Transverse colon (tissue), 4 donors: ENCODE results near the gene CGA.

Experiments used
- EP300 ChIP-seq: sonication (generic); formaldehyde crosslinking; IDR thresholded peaks from one replicate; pipeline ENCODE4 v1.6.1; 2017; ENCODE audit warnings: antibody characterized with exemption, low read depth
- POLR2A ChIP-seq: fragments of 450-650 bp; IDR thresholded peaks from one replicate; pipeline ENCODE4 v1.6.1; 2016; ENCODE audit warnings: antibody characterized with exemption, mild to moderate bottlenecking, moderate library complexity
- POLR2AphosphoS5 ChIP-seq, 3 donors: sonication (generic); formaldehyde crosslinking; IDR thresholded peaks; one replicate each; pipeline ENCODE4 v1.6.1; 2016; ENCODE audit warnings: antibody characterized with exemption in 3 of 3
- TF ChIP-seq, protein P1 (sequence below), 5 experiments: fragments of 200-600 bp in 3 of 5; fragments of 450-650 bp in 2 of 5; sonication (generic) in 3 of 5; IDR thresholded peaks; 1 replicate in 2 of 5; 2 replicates in 3 of 5; pipeline ENCODE4 v1.5.1; 2016 to 2017; ENCODE audit warnings: antibody characterized with exemption in 5 of 5, inconsistent platforms in 3 of 5, mild to moderate bottlenecking in 2 of 5, moderate library complexity in 1 of 5

DNA sequence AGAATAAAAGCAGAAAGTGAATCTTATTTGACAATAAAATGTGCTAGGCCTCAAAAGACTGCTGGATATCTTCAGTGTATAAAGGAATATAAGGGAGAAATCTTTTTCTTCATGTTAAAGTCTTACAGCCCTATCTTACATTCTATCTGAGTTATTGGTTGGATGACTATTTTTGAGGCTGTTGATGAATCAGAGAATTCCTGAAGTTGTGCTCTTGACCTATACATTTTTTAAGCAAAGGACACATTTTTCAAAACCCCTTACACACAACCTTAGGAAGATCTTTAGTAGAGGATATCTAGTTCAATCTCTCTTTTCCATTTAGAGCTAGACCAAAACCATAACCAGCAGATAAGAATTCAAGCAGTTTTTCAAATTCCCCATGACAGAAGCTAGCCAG is 10.9 kb upstream of the CGA start:
- TF ChIP-seq, protein P1, sequence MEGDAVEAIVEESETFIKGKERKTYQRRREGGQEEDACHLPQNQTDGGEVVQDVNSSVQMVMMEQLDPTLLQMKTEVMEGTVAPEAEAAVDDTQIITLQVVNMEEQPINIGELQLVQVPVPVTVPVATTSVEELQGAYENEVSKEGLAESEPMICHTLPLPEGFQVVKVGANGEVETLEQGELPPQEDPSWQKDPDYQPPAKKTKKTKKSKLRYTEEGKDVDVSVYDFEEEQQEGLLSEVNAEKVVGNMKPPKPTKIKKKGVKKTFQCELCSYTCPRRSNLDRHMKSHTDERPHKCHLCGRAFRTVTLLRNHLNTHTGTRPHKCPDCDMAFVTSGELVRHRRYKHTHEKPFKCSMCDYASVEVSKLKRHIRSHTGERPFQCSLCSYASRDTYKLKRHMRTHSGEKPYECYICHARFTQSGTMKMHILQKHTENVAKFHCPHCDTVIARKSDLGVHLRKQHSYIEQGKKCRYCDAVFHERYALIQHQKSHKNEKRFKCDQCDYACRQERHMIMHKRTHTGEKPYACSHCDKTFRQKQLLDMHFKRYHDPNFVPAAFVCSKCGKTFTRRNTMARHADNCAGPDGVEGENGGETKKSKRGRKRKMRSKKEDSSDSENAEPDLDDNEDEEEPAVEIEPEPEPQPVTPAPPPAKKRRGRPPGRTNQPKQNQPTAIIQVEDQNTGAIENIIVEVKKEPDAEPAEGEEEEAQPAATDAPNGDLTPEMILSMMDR (IDR thresholded peaks at IDR 0.05) = no peak
- TF ChIP-seq EP300 (no peak), POLR2AphosphoS5 (IDR thresholded peaks at IDR 0.05) (no peak), POLR2A (no peak)
